Measurements from ENCODE around the gene VSIG2. TPM values are rescaled to one million over a fixed set of nuclear protein-coding genes. Genes with fewer than 3 reads are reported as not detected.

The VSIG2 gene
- total RNA-seq, 1 donor from 2014 or later: not detected

DNA sequence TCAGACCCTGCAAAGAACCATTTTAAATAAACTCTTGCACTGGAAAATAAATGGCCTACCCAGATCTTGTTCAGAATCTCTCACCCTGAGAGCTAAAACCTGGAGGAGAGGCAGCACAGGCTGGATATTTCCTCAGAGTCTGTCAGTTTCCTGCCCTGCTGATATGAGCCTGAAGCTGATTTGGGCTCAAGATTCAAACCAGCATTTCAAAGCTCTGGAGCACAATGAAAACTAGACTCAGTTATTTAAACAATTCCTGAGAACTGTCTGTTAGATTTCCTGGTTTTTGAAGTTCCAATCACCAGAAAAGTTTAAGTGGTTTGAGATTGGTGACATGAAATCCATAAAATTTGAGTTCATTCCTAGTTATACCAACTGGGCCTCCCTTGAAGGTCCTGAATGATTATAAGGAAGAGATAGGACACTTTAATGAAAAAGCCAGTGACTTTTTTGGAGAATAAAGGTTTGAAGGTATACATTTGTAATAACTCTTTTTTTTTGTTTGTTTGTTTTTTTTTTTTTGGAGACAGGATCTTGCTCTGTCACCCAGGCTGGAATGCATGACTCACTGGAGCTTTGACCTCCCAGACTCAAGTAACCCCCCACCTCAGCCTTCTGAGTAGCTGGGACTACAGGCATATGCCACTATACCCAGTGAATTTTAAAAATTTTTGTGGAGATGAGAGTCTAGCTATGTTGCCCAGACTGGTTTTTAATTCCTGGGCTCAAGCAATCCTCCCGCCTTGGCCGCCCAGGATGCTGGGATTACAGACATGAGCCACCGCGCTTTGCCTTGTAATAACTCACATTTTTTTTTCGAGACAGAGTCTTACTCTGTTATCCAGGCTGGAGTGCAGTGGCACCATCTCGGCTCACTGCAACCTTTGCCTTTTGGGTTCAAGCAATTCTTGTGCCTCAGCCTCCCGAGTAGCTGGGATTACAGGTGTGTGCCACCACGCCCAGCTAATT lies 18.0 kb upstream of the VSIG2 start:
- no peaks in the 10 kb centered on the region for H3K4me1 Mint-ChIP-seq
- no peak overlapping the region for H3K27ac Mint-ChIP-seq (ENCODE audit: unreplicated experiment)
- H3K36me3 Mint-ChIP-seq (ENCODE audit: low read depth): peaks cover 5% of the 10 kb centered on the region
- H3K4me3 Mint-ChIP-seq: no peak overlapping the region
- H3K9me3 Mint-ChIP-seq: no peaks in the 10 kb centered on the region
- H3K27me3 Mint-ChIP-seq (ENCODE audit: low read depth): no peaks in the 10 kb centered on the region
- TF ChIP-seq, protein P1, sequence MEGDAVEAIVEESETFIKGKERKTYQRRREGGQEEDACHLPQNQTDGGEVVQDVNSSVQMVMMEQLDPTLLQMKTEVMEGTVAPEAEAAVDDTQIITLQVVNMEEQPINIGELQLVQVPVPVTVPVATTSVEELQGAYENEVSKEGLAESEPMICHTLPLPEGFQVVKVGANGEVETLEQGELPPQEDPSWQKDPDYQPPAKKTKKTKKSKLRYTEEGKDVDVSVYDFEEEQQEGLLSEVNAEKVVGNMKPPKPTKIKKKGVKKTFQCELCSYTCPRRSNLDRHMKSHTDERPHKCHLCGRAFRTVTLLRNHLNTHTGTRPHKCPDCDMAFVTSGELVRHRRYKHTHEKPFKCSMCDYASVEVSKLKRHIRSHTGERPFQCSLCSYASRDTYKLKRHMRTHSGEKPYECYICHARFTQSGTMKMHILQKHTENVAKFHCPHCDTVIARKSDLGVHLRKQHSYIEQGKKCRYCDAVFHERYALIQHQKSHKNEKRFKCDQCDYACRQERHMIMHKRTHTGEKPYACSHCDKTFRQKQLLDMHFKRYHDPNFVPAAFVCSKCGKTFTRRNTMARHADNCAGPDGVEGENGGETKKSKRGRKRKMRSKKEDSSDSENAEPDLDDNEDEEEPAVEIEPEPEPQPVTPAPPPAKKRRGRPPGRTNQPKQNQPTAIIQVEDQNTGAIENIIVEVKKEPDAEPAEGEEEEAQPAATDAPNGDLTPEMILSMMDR (conservative IDR thresholded peaks at IDR 0.05): no peak
- DNase-seq (ENCODE audit: low read depth, low spot score): no peak

DNA sequence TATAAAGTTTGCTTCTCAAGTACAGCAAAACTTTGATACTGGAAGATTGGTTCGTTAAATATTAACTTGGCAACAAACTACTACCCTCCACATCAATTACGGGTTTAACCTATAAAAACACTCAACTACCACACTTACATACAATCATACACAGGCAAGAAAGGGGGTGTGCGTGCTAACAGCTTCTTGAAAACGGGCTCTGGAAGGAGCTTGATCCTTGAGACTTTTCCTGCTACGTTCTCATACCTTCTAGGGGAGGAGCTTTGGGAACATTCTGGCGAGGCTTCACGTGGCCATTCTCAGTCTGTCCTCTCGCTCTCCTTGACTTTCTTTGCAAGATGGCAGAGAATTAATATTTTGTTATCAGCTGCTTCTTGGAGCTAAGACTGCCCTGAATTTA lies 16.9 kb upstream of the VSIG2 start:
- Mint-ChIP-seq H3K4me1 (no peaks in the 10 kb centered on the region), H3K4me3 (no peak overlapping the region), H3K27ac (ENCODE audit: unreplicated experiment) (no peak overlapping the region), H3K36me3 (ENCODE audit: low read depth) (peaks cover 5% of the 10 kb centered on the region), H3K9me3 (no peaks in the 10 kb centered on the region), H3K27me3 (ENCODE audit: low read depth) (peaks cover 4% of the 10 kb centered on the region)
- TF ChIP-seq, protein P1 (conservative IDR thresholded peaks at IDR 0.05): no peak
- DNase-seq (ENCODE audit: low read depth, low spot score): no peak

DNA sequence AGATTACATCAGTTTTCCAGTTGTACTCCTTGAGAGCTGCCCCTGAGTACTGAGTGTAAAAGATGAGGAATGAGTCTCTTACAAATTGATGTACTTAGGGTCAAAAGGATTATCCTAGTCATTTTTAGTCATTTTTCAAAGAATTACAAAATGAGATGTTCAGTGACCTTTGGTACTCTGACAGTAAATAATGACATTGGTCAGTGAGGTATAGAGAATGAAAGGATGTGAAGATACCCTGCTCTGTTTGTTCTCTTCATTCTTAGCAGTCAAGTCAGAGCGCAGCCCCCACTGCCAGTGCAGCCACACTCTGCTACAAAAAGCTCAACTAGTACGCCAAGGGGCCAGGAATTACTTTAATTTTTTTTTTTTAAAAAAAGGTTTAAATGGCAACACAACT lies 14.1 kb upstream of the VSIG2 start:
- DNase-seq (ENCODE audit: low read depth, low spot score): no peak
- Mint-ChIP-seq H3K36me3 (ENCODE audit: low read depth) (no peaks in the 10 kb centered on the region), H3K27me3 (ENCODE audit: low read depth) (peaks cover 26% of the 10 kb centered on the region), H3K4me1 (peaks cover 12% of the 10 kb centered on the region), H3K4me3 (no peak overlapping the region), H3K27ac (ENCODE audit: unreplicated experiment) (no peak overlapping the region), H3K9me3 (no peaks in the 10 kb centered on the region)
- TF ChIP-seq, protein P1 (conservative IDR thresholded peaks at IDR 0.05): no peak

DNA sequence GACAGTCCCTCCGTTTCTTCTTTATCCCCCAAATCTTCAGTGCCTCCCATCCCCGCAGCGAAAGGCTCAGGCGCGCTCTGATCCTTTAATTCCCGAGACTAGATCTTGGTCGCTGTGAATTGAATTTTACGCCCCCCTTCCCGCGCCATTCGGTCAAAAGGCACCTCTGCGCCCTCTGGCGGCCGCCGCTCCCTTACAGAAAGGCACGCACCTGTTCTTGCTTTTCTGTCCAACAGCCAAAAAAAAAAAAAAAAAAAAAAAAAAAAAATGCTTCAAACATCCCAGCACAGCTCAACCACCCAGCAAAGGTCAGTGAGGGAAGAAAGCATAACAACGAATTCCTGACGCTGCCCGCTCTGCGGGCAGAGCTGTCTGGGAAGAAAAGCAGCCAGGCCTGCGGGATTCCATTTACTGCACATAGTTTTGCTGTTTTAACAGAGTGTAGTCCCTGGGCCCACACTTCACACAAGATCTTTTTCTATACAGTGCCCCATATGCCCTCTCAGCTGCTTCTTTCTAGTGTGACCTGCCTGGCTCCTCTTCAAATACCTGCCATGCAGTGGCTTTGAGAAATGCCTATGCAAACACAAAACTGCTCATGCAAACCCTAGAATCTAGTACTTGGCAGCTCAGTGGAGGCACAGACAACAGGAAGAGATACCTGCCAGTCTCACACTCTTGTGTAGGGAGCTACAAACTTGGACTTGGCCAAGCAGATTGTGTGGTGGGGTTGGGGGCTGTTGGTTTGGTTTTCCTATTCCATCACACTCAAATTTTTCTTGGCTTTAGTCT lies 11.3 kb upstream of the VSIG2 start:
- peak overlapping the region; percentile 82 for H3K4me3 Mint-ChIP-seq
- H3K27me3 Mint-ChIP-seq (ENCODE audit: low read depth): peaks cover 54% of the 10 kb centered on the region
- H3K27ac Mint-ChIP-seq (ENCODE audit: unreplicated experiment): no peak overlapping the region
- H3K4me1 Mint-ChIP-seq: peaks cover 31% of the 10 kb centered on the region
- DNase-seq (ENCODE audit: low read depth, low spot score): peak; percentile 87
- TF ChIP-seq, protein P1 (conservative IDR thresholded peaks at IDR 0.05): peak; percentile 86
- no peaks in the 10 kb centered on the region for H3K9me3 Mint-ChIP-seq
- no peaks in the 10 kb centered on the region for H3K36me3 Mint-ChIP-seq (ENCODE audit: low read depth)

DNA sequence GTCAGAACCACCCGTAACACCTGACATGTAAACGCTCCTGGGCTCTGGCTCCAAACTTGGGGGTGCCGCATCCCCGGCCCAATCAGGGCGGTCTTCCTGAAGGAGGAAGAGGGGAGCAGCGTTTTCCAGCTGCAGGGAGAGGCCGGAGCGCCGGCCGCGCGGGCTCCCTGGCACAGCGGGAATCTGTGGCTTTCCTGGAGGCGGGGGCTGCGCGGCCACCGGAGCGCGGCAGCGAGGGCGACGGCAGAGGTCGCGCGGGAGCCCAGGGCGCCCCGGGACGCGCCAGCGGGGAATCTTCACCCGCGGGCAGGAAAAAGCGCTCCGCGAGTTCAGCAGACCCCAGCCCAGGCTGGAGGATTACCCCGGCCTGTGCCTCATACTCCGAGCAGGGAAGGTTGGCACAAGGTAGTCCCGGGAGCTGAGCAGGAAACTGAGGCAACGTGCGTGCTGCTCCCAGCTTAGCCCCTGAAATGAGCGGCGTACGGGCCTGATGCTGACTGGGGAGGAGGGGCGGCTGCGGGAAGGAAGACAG lies 10.6 kb upstream of the VSIG2 start:
- TF ChIP-seq, protein P1 (conservative IDR thresholded peaks at IDR 0.05): no peak
- Mint-ChIP-seq H3K36me3 (ENCODE audit: low read depth) (no peaks in the 10 kb centered on the region), H3K27me3 (ENCODE audit: low read depth) (peaks cover 61% of the 10 kb centered on the region), H3K27ac (ENCODE audit: unreplicated experiment) (no peak overlapping the region), H3K4me3 (peak overlapping the region; percentile 82), H3K4me1 (peaks cover 35% of the 10 kb centered on the region), H3K9me3 (no peaks in the 10 kb centered on the region)
- DNase-seq (ENCODE audit: low read depth, low spot score): no peak

Data from neural crest cell (in vitro differentiated cells).